GM19397 (cell line): ENCODE measurements around the gene SMAD6.

Source experiments
- ATAC-seq: cut with Tn5 transposase; IDR thresholded peaks from one replicate; pipeline ENCODE4 v1.9.1; 2021; ENCODE audit warnings: mild to moderate bottlenecking, moderate library complexity; ENCODE audit not compliant: unreplicated experiment

The SMAD6 gene

GRCh38 chr15:66738595-66738994 lies 36.6 kb downstream of the SMAD6 start:
- ATAC-seq = no peak

GRCh38 chr15:66739287-66739686 lies 37.3 kb downstream of the SMAD6 start:
- no peak for ATAC-seq

GRCh38 chr15:66740802-66741201 lies 38.8 kb downstream of the SMAD6 start:
- ATAC-seq = no peak

- ATAC-seq = no peak
These were observed 39.6 kb downstream of the SMAD6 start for GRCh38 chr15:66741646-66742045.

GRCh38 chr15:66742286-66742685 lies 40.2 kb downstream of the SMAD6 start:
- no peak for ATAC-seq

- ATAC-seq = no peak
These were observed 41.2 kb downstream of the SMAD6 start for GRCh38 chr15:66743204-66743603.

GRCh38 chr15:66743703-66744536 lies 41.9 kb downstream of the SMAD6 start:
- no peak for ATAC-seq

- ATAC-seq = no peak
These were observed 42.7 kb downstream of the SMAD6 start for GRCh38 chr15:66744610-66745279.

GRCh38 chr15:66745530-66746230 lies 43.6 kb downstream of the SMAD6 start:
- ATAC-seq = no peak

- ATAC-seq = no peak
These were observed 44.2 kb downstream of the SMAD6 start for GRCh38 chr15:66746231-66746605.

- no peak for ATAC-seq
These were observed 45.2 kb downstream of the SMAD6 start for GRCh38 chr15:66747223-66747622.

- no peak for ATAC-seq
These were observed 46.1 kb downstream of the SMAD6 start for GRCh38 chr15:66747886-66748707.

- no peak for ATAC-seq
These were observed 46.6 kb downstream of the SMAD6 start for GRCh38 chr15:66748708-66749035.

- ATAC-seq = no peak
These were observed 48.0 kb downstream of the SMAD6 start for GRCh38 chr15:66749841-66750575.

- no peak for ATAC-seq
These were observed 48.6 kb downstream of the SMAD6 start for GRCh38 chr15:66750609-66751008.

- ATAC-seq = no peak
These were observed 49.5 kb downstream of the SMAD6 start for GRCh38 chr15:66751579-66751978.

GRCh38 chr15:66752078-66752477 lies 50.0 kb downstream of the SMAD6 start:
- no peak for ATAC-seq

- no peak for ATAC-seq
These were observed 51.8 kb downstream of the SMAD6 start for GRCh38 chr15:66753687-66754377.

- ATAC-seq = no peak
These were observed 52.8 kb downstream of the SMAD6 start for GRCh38 chr15:66754789-66755188.
